ENCODE data around the gene UCK2.

Gene UCK2

GRCh38 chr1:165844933-165845332 is 17.5 kb downstream of the UCK2 start:
- H3K27me3 ChIP-seq (ENCODE audit: control insufficient read depth, insufficient read depth, low read length), result no peaks in the 10 kb centered on the region
- no peak overlapping the region for H3K27ac ChIP-seq (ENCODE audit: low read depth, low read length)
- no peak overlapping the region for H3K4me3 ChIP-seq (ENCODE audit: low read depth, low read length)
- no peak overlapping the region for H3K9ac ChIP-seq (ENCODE audit: low read depth, low read length)
- no peaks in the 10 kb centered on the region for H3K9me3 ChIP-seq (ENCODE audit: control insufficient read depth, insufficient read depth, low read length)
- peaks cover 22% of the 10 kb centered on the region for H3K4me1 ChIP-seq (ENCODE audit: control insufficient read depth, insufficient read depth, low read length)
- H3K36me3 ChIP-seq (ENCODE audit: control insufficient read depth, insufficient read depth, low read length), result no peaks in the 10 kb centered on the region

GRCh38 chr1:165845569-165845968 is 18.2 kb downstream of the UCK2 start:
- H3K4me3 ChIP-seq (ENCODE audit: low read depth, low read length), result no peak overlapping the region
- H3K9ac ChIP-seq (ENCODE audit: low read depth, low read length), result no peak overlapping the region
- H3K27me3 ChIP-seq (ENCODE audit: control insufficient read depth, insufficient read depth, low read length), result no peaks in the 10 kb centered on the region
- H3K4me1 ChIP-seq (ENCODE audit: control insufficient read depth, insufficient read depth, low read length), result peaks cover 19% of the 10 kb centered on the region
- H3K27ac ChIP-seq (ENCODE audit: low read depth, low read length), result no peak overlapping the region
- H3K36me3 ChIP-seq (ENCODE audit: control insufficient read depth, insufficient read depth, low read length), result no peaks in the 10 kb centered on the region
- no peaks in the 10 kb centered on the region for H3K9me3 ChIP-seq (ENCODE audit: control insufficient read depth, insufficient read depth, low read length)

- H3K9me3 ChIP-seq (ENCODE audit: control insufficient read depth, insufficient read depth, low read length), result no peaks in the 10 kb centered on the region
- H3K9ac ChIP-seq (ENCODE audit: low read depth, low read length), result no peak overlapping the region
- no peak overlapping the region for H3K4me3 ChIP-seq (ENCODE audit: low read depth, low read length)
- no peaks in the 10 kb centered on the region for H3K36me3 ChIP-seq (ENCODE audit: control insufficient read depth, insufficient read depth, low read length)
- H3K4me1 ChIP-seq (ENCODE audit: control insufficient read depth, insufficient read depth, low read length), result peaks cover 22% of the 10 kb centered on the region
- no peaks in the 10 kb centered on the region for H3K27me3 ChIP-seq (ENCODE audit: control insufficient read depth, insufficient read depth, low read length)
- no peak overlapping the region for H3K27ac ChIP-seq (ENCODE audit: low read depth, low read length)
Measured at GRCh38 chr1:165845992-165846748, 18.8 kb downstream of the UCK2 start.

DNA sequence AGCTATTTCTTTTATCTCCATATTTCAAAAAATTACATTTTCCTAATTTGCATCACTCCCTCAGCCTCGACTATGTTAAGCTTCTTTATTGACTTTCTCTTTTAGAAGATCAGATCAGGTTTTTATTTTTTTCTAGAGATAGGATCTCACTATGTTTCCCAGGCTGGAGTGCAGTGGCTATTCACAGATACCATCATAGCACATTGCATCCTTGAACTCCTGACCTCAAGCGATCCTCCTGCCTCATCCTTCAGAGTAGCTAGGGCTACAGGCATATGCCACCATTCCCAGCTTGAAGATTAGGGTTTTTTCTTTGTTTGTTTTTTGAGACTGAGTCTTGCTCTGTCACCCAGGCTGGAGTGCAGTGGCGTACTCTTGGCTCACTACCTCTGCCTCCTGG is 20.1 kb downstream of the UCK2 start:
- Histone ChIP-seq H3K9ac (ENCODE audit: low read depth, low read length) (no peak overlapping the region), H3K27ac (ENCODE audit: low read depth, low read length) (no peak overlapping the region)

GRCh38 chr1:165849353-165850133 is 22.1 kb downstream of the UCK2 start:
- peaks cover 26% of the 10 kb centered on the region for H3K4me1 ChIP-seq (ENCODE audit: control insufficient read depth, insufficient read depth, low read length)
- H3K27ac ChIP-seq (ENCODE audit: low read depth, low read length), result no peak overlapping the region

More for the DNA sequence above, 20.1 kb downstream of the UCK2 start:
- Histone ChIP-seq H3K9me3 (ENCODE audit: control insufficient read depth, insufficient read depth, low read length) (no peaks in the 10 kb centered on the region), H3K27me3 (ENCODE audit: control insufficient read depth, insufficient read depth, low read length) (no peaks in the 10 kb centered on the region), H3K4me3 (ENCODE audit: low read depth, low read length) (no peak overlapping the region), H3K36me3 (ENCODE audit: control insufficient read depth, insufficient read depth, low read length) (no peaks in the 10 kb centered on the region), H3K4me1 (ENCODE audit: control insufficient read depth, insufficient read depth, low read length) (peaks cover 16% of the 10 kb centered on the region; the same call in 1 of the 2 replicates)

GRCh38 chr1:165851034-165851658 is 23.7 kb downstream of the UCK2 start:
- Histone ChIP-seq H3K27ac (ENCODE audit: low read depth, low read length) (no peak overlapping the region), H3K4me3 (ENCODE audit: low read depth, low read length) (no peak overlapping the region), H3K9me3 (ENCODE audit: control insufficient read depth, insufficient read depth, low read length) (no peaks in the 10 kb centered on the region), H3K27me3 (ENCODE audit: control insufficient read depth, insufficient read depth, low read length) (no peaks in the 10 kb centered on the region), H3K36me3 (ENCODE audit: control insufficient read depth, insufficient read depth, low read length) (no peaks in the 10 kb centered on the region), H3K4me1 (ENCODE audit: control insufficient read depth, insufficient read depth, low read length) (peaks cover 41% of the 10 kb centered on the region), H3K9ac (ENCODE audit: low read depth, low read length) (no peak overlapping the region)

More at GRCh38 chr1:165849353-165850133, 22.1 kb downstream of the UCK2 start:
- H3K4me3 ChIP-seq (ENCODE audit: low read depth, low read length), result no peak overlapping the region
- H3K9me3 ChIP-seq (ENCODE audit: control insufficient read depth, insufficient read depth, low read length), result no peaks in the 10 kb centered on the region
- H3K27me3 ChIP-seq (ENCODE audit: control insufficient read depth, insufficient read depth, low read length), result no peaks in the 10 kb centered on the region
- no peak overlapping the region for H3K9ac ChIP-seq (ENCODE audit: low read depth, low read length)
- H3K36me3 ChIP-seq (ENCODE audit: control insufficient read depth, insufficient read depth, low read length), result no peaks in the 10 kb centered on the region

- H3K27ac ChIP-seq (ENCODE audit: low read depth, low read length), result no peak overlapping the region
- H3K9ac ChIP-seq (ENCODE audit: low read depth, low read length), result no peak overlapping the region
- H3K36me3 ChIP-seq (ENCODE audit: control insufficient read depth, insufficient read depth, low read length), result no peaks in the 10 kb centered on the region
- H3K4me3 ChIP-seq (ENCODE audit: low read depth, low read length), result no peak overlapping the region
- no peaks in the 10 kb centered on the region for H3K9me3 ChIP-seq (ENCODE audit: control insufficient read depth, insufficient read depth, low read length)
- no peaks in the 10 kb centered on the region for H3K27me3 ChIP-seq (ENCODE audit: control insufficient read depth, insufficient read depth, low read length)
- peaks cover 58% of the 10 kb centered on the region for H3K4me1 ChIP-seq (ENCODE audit: control insufficient read depth, insufficient read depth, low read length)
Measured at GRCh38 chr1:165852871-165853270, 25.5 kb downstream of the UCK2 start.

GRCh38 chr1:165853528-165854075 is 26.2 kb downstream of the UCK2 start:
- H3K27me3 ChIP-seq (ENCODE audit: control insufficient read depth, insufficient read depth, low read length), result no peaks in the 10 kb centered on the region
- no peak overlapping the region for H3K4me3 ChIP-seq (ENCODE audit: low read depth, low read length)
- H3K27ac ChIP-seq (ENCODE audit: low read depth, low read length), result peak overlapping the region; percentile 30
- no peaks in the 10 kb centered on the region for H3K9me3 ChIP-seq (ENCODE audit: control insufficient read depth, insufficient read depth, low read length)
- peaks cover 58% of the 10 kb centered on the region for H3K4me1 ChIP-seq (ENCODE audit: control insufficient read depth, insufficient read depth, low read length)
- H3K36me3 ChIP-seq (ENCODE audit: control insufficient read depth, insufficient read depth, low read length), result no peaks in the 10 kb centered on the region
- no peak overlapping the region for H3K9ac ChIP-seq (ENCODE audit: low read depth, low read length)

DNA sequence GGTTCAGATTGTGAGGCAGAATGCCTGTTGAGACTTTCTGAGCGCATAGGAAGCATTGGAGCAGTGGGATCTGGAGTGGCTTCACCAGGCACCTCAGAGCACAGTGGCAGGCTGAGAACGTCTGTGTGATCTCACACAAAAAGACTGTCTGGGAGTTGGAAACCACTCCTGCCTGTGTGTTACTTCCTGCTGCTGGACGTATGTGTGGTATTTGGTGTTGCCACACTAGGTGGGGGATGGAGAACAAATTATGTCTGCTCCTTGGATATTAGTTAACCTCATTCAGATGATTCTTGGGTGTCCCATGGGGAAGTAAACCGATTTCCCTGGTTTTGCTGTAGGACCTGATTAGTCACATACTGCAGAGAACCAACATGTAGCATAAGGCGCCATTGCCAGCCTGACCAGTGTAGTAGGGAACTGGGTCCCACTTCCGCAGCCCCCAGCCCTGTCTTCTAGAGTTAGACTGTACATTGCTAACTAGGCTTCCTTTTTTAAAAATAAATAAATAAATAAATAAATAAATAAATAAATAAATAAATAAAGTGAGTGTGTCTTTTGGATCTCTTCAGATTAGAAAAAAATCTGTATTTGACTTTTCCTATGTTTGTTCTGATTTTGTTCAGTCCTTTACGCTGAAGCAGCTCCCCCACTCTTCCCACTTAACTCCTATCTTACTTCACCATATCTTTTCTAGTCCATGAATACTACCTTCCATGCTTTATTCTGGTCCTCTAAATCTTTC is 26.9 kb downstream of the UCK2 start:
- H3K27me3 ChIP-seq (ENCODE audit: control insufficient read depth, insufficient read depth, low read length), result no peaks in the 10 kb centered on the region
- H3K9me3 ChIP-seq (ENCODE audit: control insufficient read depth, insufficient read depth, low read length), result no peaks in the 10 kb centered on the region
- peaks cover 58% of the 10 kb centered on the region for H3K4me1 ChIP-seq (ENCODE audit: control insufficient read depth, insufficient read depth, low read length)
- H3K4me3 ChIP-seq (ENCODE audit: low read depth, low read length), result no peak overlapping the region
- H3K27ac ChIP-seq (ENCODE audit: low read depth, low read length), result peak overlapping the region; percentile 30
- no peak overlapping the region for H3K9ac ChIP-seq (ENCODE audit: low read depth, low read length)
- no peaks in the 10 kb centered on the region for H3K36me3 ChIP-seq (ENCODE audit: control insufficient read depth, insufficient read depth, low read length)

- Histone ChIP-seq H3K4me1 (ENCODE audit: control insufficient read depth, insufficient read depth, low read length) (peaks cover 58% of the 10 kb centered on the region), H3K9me3 (ENCODE audit: control insufficient read depth, insufficient read depth, low read length) (no peaks in the 10 kb centered on the region), H3K4me3 (ENCODE audit: low read depth, low read length) (no peak overlapping the region), H3K27me3 (ENCODE audit: control insufficient read depth, insufficient read depth, low read length) (no peaks in the 10 kb centered on the region), H3K9ac (ENCODE audit: low read depth, low read length) (0 out of 2 replicates have a peak overlapping the region, but pooled peaks have one; percentile 9), H3K27ac (ENCODE audit: low read depth, low read length) (no peak overlapping the region), H3K36me3 (ENCODE audit: control insufficient read depth, insufficient read depth, low read length) (no peaks in the 10 kb centered on the region)
Measured at GRCh38 chr1:165855010-165855838, 27.8 kb downstream of the UCK2 start.

Measured in HUES48 (cell line).